GM13977 (cell line): ENCODE data around the gene ELL2.

Experiments used
- DNase-seq: peaks from one replicate; pipeline ENCODE4 v3.0.0; 2012; ENCODE audit warnings: low spot score
- in situ Hi-C: fragments of 300-500 bp; cut with MboI; formaldehyde crosslinking; loops from one replicate; pipeline ENCODE4 v1.12.0; 2022; ENCODE audit warnings: low sequenced_read_pairs, low pct_unique_long_range_greater_than_20kb, mixed read lengths, inconsistent platforms; ENCODE audit not compliant: unreplicated experiment
- TF ChIP-seq, protein P1 (sequence below): IDR thresholded peaks from 2 replicates; pipeline ENCODE4 v1.5.1; 2012; ENCODE audit warnings: mild to moderate bottlenecking, control low read depth; ENCODE audit not compliant: insufficient read depth; ENCODE audit errors: extremely low read depth, missing control alignments

Gene ELL2

GRCh38 chr5:95861864-95862561, 99.6 kb downstream of the ELL2 start:
- TF ChIP-seq, protein P1, sequence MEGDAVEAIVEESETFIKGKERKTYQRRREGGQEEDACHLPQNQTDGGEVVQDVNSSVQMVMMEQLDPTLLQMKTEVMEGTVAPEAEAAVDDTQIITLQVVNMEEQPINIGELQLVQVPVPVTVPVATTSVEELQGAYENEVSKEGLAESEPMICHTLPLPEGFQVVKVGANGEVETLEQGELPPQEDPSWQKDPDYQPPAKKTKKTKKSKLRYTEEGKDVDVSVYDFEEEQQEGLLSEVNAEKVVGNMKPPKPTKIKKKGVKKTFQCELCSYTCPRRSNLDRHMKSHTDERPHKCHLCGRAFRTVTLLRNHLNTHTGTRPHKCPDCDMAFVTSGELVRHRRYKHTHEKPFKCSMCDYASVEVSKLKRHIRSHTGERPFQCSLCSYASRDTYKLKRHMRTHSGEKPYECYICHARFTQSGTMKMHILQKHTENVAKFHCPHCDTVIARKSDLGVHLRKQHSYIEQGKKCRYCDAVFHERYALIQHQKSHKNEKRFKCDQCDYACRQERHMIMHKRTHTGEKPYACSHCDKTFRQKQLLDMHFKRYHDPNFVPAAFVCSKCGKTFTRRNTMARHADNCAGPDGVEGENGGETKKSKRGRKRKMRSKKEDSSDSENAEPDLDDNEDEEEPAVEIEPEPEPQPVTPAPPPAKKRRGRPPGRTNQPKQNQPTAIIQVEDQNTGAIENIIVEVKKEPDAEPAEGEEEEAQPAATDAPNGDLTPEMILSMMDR: no peak
- in situ Hi-C loops: loop anchor here (25.0 kb wide), 1 partner anchor 575 kb away; the partner anchor contains the start of gene PCSK1
- no peak for DNase-seq

DNA sequence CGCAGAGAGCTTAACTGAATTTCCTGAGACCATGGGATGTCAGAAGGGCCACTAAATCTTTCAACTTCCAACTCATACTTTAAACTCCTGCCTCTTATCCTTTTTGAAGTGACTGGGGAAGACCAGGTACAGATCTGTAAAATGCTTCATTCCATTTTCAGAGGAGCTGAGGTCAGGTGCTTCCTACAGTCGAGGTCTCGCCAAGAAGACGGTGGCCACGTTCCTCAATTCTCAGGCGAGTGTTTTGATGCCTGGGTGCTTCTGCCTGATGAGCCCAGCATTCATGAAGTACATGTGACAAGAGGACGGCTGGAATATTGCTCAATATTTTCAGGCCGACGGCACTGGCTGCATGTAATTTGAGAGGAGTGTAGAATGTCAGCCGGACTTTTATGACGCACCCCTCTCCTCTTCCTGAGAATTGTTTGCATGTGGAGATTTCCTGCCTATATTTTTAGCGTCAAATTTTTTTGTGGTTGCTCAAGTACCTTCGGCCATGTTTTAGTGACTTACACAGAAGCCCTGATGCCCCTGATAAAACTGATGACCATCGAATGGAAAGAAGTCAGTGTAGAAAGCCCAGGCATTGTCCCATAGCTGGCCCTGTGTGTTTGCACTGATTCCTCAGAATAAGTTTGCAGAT, 100.3 kb downstream of the ELL2 start:
- DNase-seq: no peak
- TF ChIP-seq, protein P1: no peak
- in situ Hi-C loops: loop anchor here (25.0 kb wide), 1 partner anchor 576 kb away; the partner anchor contains the start of gene PCSK1

GRCh38 chr5:95859661-95860060, 102.0 kb downstream of the ELL2 start:
- TF ChIP-seq, protein P1: no peak
- in situ Hi-C loops: loop anchor here (10.0 to 25.0 kb wide), 3 partner anchors 475 to 745 kb away; partner anchors contain the start of gene PCSK1
- DNase-seq: no peak

GRCh38 chr5:95858661-95859595, 102.7 kb downstream of the ELL2 start:
- in situ Hi-C loops: loop anchor here (10.0 to 25.0 kb wide), 3 partner anchors 476 to 746 kb away; partner anchors contain the start of gene PCSK1
- TF ChIP-seq, protein P1: peak; percentile 96
- DNase-seq: peak; percentile 89

DNA sequence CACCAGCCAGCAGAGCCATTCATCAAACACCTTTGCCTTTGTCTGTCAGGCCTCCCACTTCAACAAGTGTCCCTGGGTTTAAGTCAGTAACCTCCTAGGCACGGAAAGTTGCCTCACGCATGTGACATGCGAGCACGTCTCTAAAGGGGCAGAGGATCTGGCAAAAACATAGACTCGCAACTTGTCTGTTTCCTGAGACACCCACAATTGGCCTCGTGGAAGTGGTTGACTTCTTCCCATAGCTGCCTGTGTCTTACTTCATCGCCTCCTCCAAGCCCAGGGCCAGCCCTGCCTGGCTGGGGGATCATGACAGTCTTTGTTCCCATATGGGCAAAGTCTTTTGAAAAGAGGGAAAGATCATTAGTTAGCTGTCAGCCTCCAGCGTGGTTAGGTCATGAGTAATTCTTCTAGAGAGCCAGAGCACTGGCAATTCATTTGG, 103.6 kb downstream of the ELL2 start:
- in situ Hi-C loops: loop anchor here (10.0 to 25.0 kb wide), 3 partner anchors 477 to 747 kb away; partner anchors contain the start of gene PCSK1
- no peak for DNase-seq
- TF ChIP-seq, protein P1: no peak

DNA sequence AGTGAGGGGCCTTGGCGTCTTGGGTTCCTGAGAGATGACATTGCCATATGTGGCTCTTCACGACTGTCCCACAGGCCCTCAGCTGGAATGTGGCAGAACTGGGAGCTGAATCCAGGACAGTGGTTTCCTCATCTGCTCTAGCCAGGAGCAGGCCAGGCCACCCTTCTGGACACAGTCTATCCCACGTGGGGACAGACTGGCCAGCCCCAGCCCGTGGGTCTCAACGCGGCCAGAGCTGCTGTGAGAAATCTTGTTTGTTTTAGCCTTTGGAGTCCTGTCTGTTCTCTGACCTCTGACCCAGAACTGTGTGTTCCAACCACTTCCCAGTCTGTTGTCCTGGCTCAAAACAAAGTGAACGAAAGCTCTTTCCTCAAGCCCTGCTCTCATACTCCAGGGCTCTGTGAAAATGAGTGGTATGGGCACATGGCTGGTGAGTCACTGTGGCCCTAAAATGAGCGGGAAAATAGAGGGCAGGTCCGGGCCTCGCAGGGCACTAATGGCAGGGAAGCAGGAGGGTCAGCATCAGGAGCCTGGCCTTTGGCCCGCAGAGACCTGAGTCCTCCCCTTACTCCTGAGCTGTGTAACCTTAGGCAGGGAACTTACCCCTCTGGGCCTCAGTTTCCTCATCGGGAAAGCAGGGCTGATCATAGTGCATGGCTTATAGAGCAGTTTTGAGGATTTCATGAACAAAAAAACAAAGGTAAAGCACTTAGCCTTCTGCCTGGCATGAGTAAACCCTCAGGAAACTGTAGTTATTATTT, 104.3 kb downstream of the ELL2 start:
- TF ChIP-seq, protein P1: no peak
- in situ Hi-C loops: loop anchor here (10.0 to 25.0 kb wide), 3 partner anchors 477 to 747 kb away; partner anchors contain the start of gene PCSK1
- no peak for DNase-seq
